Mucosa of stomach (tissue), 1 donor: ENCODE measurements around the gene NANOS3.

ENCODE experiments used
- H3K27me3 ChIP-seq: one replicate; pipeline ENCODE4 v1.7.0; 2013; ENCODE audit warnings: mild to moderate bottlenecking, low read length; ENCODE audit not compliant: control insufficient read depth, insufficient read depth
- H3K36me3 ChIP-seq: one replicate; pipeline ENCODE4 v1.7.0; 2013; ENCODE audit warnings: low read length; ENCODE audit not compliant: control insufficient read depth, insufficient read depth
- H3K4me1 ChIP-seq: one replicate; pipeline ENCODE4 v1.7.0; 2013; ENCODE audit warnings: mild to moderate bottlenecking, low read length; ENCODE audit not compliant: control insufficient read depth, insufficient read depth
- H3K4me3 ChIP-seq: one replicate; pipeline ENCODE4 v1.7.0; 2013; ENCODE audit warnings: low read length
- H3K9ac ChIP-seq: one replicate; pipeline ENCODE4 v1.7.0; 2013; ENCODE audit warnings: mild to moderate bottlenecking, low read length, moderate library complexity
- H3K9me3 ChIP-seq: one replicate; pipeline ENCODE4 v1.7.0; 2013; ENCODE audit warnings: mild to moderate bottlenecking, low read length, moderate library complexity; ENCODE audit not compliant: control insufficient read depth
- donor health status: Pancreatic carcinoma.

The NANOS3 gene

GRCh38 chr19:13876834-13877233 lies at the start of gene NANOS3:
Gene NANOS3 (plus strand): TSS chr19:13877134. CDS start chr19:13877249, 115 bp downstream.
- Histone ChIP-seq H3K27me3 (peaks cover 3% of the 10 kb centered on the region), H3K36me3 (no peaks in the 10 kb centered on the region), H3K4me3 (no peak within 1 kb of the TSS), H3K9me3 (no peaks in the 10 kb centered on the region), H3K9ac (no peak within 1 kb of the TSS), H3K4me1 (peaks cover 31% of the 10 kb centered on the region)

- H3K9ac ChIP-seq = no peak overlapping the region
- no peaks in the 10 kb centered on the region for H3K9me3 ChIP-seq
- peaks cover 13% of the 10 kb centered on the region for H3K4me1 ChIP-seq
- H3K4me3 ChIP-seq = no peak overlapping the region
- no peaks in the 10 kb centered on the region for H3K36me3 ChIP-seq
- no peaks in the 10 kb centered on the region for H3K27me3 ChIP-seq
Measured at GRCh38 chr19:13827656-13828055, 49.3 kb upstream of the NANOS3 start.

- Histone ChIP-seq H3K9ac (no peak overlapping the region), H3K9me3 (no peaks in the 10 kb centered on the region), H3K4me1 (peaks cover 27% of the 10 kb centered on the region), H3K36me3 (no peaks in the 10 kb centered on the region), H3K4me3 (no peak overlapping the region), H3K27me3 (no peaks in the 10 kb centered on the region)
Measured at GRCh38 chr19:13830114-13830740, 46.7 kb upstream of the NANOS3 start.

GRCh38 chr19:13830741-13831536 lies 46.0 kb upstream of the NANOS3 start:
- Histone ChIP-seq H3K9me3 (no peaks in the 10 kb centered on the region), H3K4me3 (no peak overlapping the region), H3K27me3 (no peaks in the 10 kb centered on the region), H3K36me3 (peaks cover 2% of the 10 kb centered on the region), H3K9ac (no peak overlapping the region), H3K4me1 (peaks cover 29% of the 10 kb centered on the region)

- Histone ChIP-seq H3K4me1 (peaks cover 32% of the 10 kb centered on the region), H3K36me3 (peaks cover 6% of the 10 kb centered on the region), H3K27me3 (no peaks in the 10 kb centered on the region), H3K4me3 (no peak overlapping the region), H3K9me3 (no peaks in the 10 kb centered on the region), H3K9ac (no peak overlapping the region)
Measured at GRCh38 chr19:13831537-13832467, 45.1 kb upstream of the NANOS3 start.

- H3K27me3 ChIP-seq = no peaks in the 10 kb centered on the region
- H3K9me3 ChIP-seq = no peaks in the 10 kb centered on the region
- H3K4me1 ChIP-seq = peaks cover 37% of the 10 kb centered on the region
- H3K4me3 ChIP-seq = peak overlapping the region; percentile 27
- H3K9ac ChIP-seq = peak overlapping the region; percentile 60
- peaks cover 6% of the 10 kb centered on the region for H3K36me3 ChIP-seq
Measured at GRCh38 chr19:13833330-13834243, 43.3 kb upstream of the NANOS3 start.

GRCh38 chr19:13834244-13835069 lies 42.5 kb upstream of the NANOS3 start:
- Histone ChIP-seq H3K4me3 (no peak overlapping the region), H3K9ac (peak overlapping the region; percentile 60), H3K27me3 (no peaks in the 10 kb centered on the region), H3K36me3 (peaks cover 6% of the 10 kb centered on the region), H3K9me3 (no peaks in the 10 kb centered on the region), H3K4me1 (peaks cover 46% of the 10 kb centered on the region)

GRCh38 chr19:13835791-13836723 lies 40.9 kb upstream of the NANOS3 start:
- no peaks in the 10 kb centered on the region for H3K27me3 ChIP-seq
- peak overlapping the region; percentile 39 for H3K9ac ChIP-seq
- H3K4me3 ChIP-seq = no peak overlapping the region
- no peaks in the 10 kb centered on the region for H3K9me3 ChIP-seq
- H3K36me3 ChIP-seq = peaks cover 6% of the 10 kb centered on the region
- H3K4me1 ChIP-seq = peaks cover 60% of the 10 kb centered on the region

- peaks cover 63% of the 10 kb centered on the region for H3K4me1 ChIP-seq
- no peaks in the 10 kb centered on the region for H3K27me3 ChIP-seq
- peak overlapping the region; percentile 99 for H3K9ac ChIP-seq
- H3K36me3 ChIP-seq = peaks cover 6% of the 10 kb centered on the region
- H3K4me3 ChIP-seq = peak overlapping the region; percentile 80
- H3K9me3 ChIP-seq = no peaks in the 10 kb centered on the region
Measured at GRCh38 chr19:13838435-13839129, 38.4 kb upstream of the NANOS3 start.
